Stomach (tissue), 4 donors: ENCODE data around the gene CDC42.

Source experiments
- CTCF ChIP-seq, 7 experiments: fragments of 450-650 bp in 4 of 7; fragments of 200-600 bp in 3 of 7; sonication (generic) in 3 of 7; IDR thresholded peaks; one replicate each; pipeline ENCODE4 v1.5.1; 2016 to 2019; ENCODE audit warnings: antibody characterized with exemption in 7 of 7, control low read depth in 2 of 7, mild to moderate bottlenecking in 1 of 7
- EP300 ChIP-seq: sonication (generic); formaldehyde crosslinking; IDR thresholded peaks from one replicate; pipeline ENCODE4 v1.6.1; 2017; ENCODE audit warnings: antibody characterized with exemption
- POLR2A ChIP-seq, 4 donors: fragments of 450-650 bp; IDR thresholded peaks; one replicate each; pipeline ENCODE4 v1.6.1; 2016; ENCODE audit warnings: antibody characterized with exemption in 4 of 4, control low read depth in 2 of 4, mild to moderate bottlenecking in 1 of 4, moderate library complexity in 1 of 4
- POLR2AphosphoS5 ChIP-seq, 3 donors: sonication (generic); formaldehyde crosslinking; IDR thresholded peaks; one replicate each; pipeline ENCODE4 v1.6.1; 2016; ENCODE audit warnings: antibody characterized with exemption in 3 of 3

DNA sequence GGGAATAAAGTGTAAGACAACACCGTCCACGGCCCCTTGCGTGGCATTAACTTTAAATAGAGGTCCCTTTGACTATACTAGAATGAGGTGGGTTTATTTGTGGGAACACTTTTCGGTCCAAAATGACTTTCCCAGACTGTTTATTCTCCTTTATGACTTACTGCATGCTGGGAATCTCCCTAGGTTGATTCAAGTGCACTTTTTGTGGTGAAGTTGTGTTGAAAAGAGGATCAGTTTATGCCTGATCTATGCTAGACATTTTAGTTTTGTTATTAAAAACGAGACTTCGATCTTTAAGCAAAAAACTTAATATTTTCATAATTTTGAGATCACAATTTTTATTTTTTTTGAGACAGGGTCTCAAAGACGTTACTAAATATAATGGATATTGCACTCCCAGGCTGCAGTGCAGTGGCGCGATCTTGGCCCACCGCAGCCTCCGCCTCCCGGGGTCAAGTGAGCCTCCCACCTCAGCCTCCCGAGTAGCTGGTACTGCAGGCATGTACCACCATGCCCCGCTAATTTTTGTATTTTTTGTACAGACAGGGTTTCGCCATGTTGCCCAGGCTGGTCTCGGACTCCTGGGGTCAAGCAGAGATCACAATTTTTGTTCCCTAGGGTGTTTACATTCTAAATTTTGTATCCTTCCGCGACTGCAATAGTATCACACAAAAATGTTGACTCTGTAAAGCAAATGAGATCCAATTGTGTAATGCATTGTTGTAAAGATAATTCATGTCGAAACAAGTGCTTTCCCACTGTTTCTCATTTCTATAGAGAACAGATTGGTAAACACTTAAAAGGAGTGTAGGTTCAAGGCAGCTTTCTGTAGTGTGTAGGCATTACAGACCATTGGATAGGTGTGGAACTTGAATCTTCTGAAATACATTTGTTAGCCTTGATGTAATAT lies 1.6 kb downstream of the CDC42 start:
- TF ChIP-seq CTCF (IDR thresholded peaks at IDR 0.05) (no peak), POLR2A (IDR thresholded peaks at IDR 0.05) (no peak), EP300 (no peak), POLR2AphosphoS5 (IDR thresholded peaks at IDR 0.05) (no peak)
